Epithelial cell of proximal tubule (primary cell): ENCODE results near the gene CUL7. TPM values are rescaled to one million over a fixed set of nuclear protein-coding genes. Genes with fewer than 3 reads are reported as not detected.

Experiments used
- DNase-seq: peaks from one replicate; pipeline ENCODE4 v3.0.0-alpha.2; 2011; ENCODE audit warnings: low read depth
- H3K4me3 ChIP-seq: 2 replicates; pipeline ENCODE4 v1.5.1; 2011; ENCODE audit warnings: low read depth, mild to moderate bottlenecking, low read length
- CTCF ChIP-seq: conservative IDR thresholded peaks from 2 replicates; pipeline ENCODE4 v1.5.1; 2012; ENCODE audit warnings: low read depth, mild to moderate bottlenecking, low read length
- total RNA-seq: library from RNA; depleted of rRNA; stranded (reverse); fragments of >200 nt; gene quantifications from 2 replicates; pipeline ENCODE4 v1.2.3, GENCODE V29; 2015

Gene CUL7
- total RNA-seq, 1 donor from 2014 or later = 20.5 TPM

- TF ChIP-seq CTCF = no peak
- no peak overlapping the region for H3K4me3 ChIP-seq
- no peak for DNase-seq
Observed at GRCh38 chr6:42989923-42990322, 63.7 kb downstream of the CUL7 start.

GRCh38 chr6:42988486-42989020, 65.1 kb downstream of the CUL7 start:
- DNase-seq = no peak

More at GRCh38 chr6:42988486-42989020, 65.1 kb downstream of the CUL7 start:
- no peak overlapping the region for H3K4me3 ChIP-seq
- no peak for TF ChIP-seq CTCF

Other genes starting within 250 kb of the CUL7 start
- 95.0 and 155 TPM in 2 replicates for gene RPL7L1, start 174.2 kb downstream of the CUL7 start, total RNA-seq
- not detected in 2 replicates for gene PTCRA, start 137.8 kb downstream of the CUL7 start, total RNA-seq
- gene CNPY3, start 124.4 kb downstream of the CUL7 start, total RNA-seq = 52.2 and 59.0 TPM in 2 replicates
- not detected in 2 replicates for gene GNMT, start 93.1 kb downstream of the CUL7 start, total RNA-seq
- gene PEX6, start 74.7 kb downstream of the CUL7 start, total RNA-seq = 19.5 and 22.4 TPM in 2 replicates
- gene PPP2R5D, start 69.3 kb downstream of the CUL7 start, total RNA-seq = 66.4 and 94.2 TPM in 2 replicates
- gene MEA1, start 39.9 kb downstream of the CUL7 start, total RNA-seq = 108 and 122 TPM in 2 replicates
- 70.8 and 109 TPM in 2 replicates for gene KLHDC3, start 39.6 kb downstream of the CUL7 start, total RNA-seq
- gene RRP36, start 32.2 kb downstream of the CUL7 start, total RNA-seq = 71.2 and 163 TPM in 2 replicates
- 16.9 and 45.4 TPM in 2 replicates for gene MRPL2, start 5.6 kb upstream of the CUL7 start, total RNA-seq
- 8.8 and 10.3 TPM in 2 replicates for gene KLC4, start 5.8 kb upstream of the CUL7 start, total RNA-seq
- 84.6 and 91.2 TPM in 2 replicates for gene PTK7, start 22.5 kb upstream of the CUL7 start, total RNA-seq
- gene SRF, start 117.4 kb upstream of the CUL7 start, total RNA-seq = 25.0 and 33.9 TPM in 2 replicates
- gene CUL9, start 128.3 kb upstream of the CUL7 start, total RNA-seq = 17.8 and 18.4 TPM in 2 replicates
- 140 and 299 TPM in 2 replicates for gene DNPH1, start 175.6 kb upstream of the CUL7 start, total RNA-seq
- gene TTBK1, start 189.6 kb upstream of the CUL7 start, total RNA-seq = under 0.01 and 0.07 TPM in 2 replicates
- not detected in 2 replicates for gene SLC22A7, start 244.4 kb upstream of the CUL7 start, total RNA-seq